ENCODE measurements around the gene ZNF423.

The ZNF423 gene

GRCh38 chr16:49724774-49725173 is 131.1 kb downstream of the ZNF423 start:
- DNase-seq (ENCODE audit: low read depth), result no peak

- DNase-seq (ENCODE audit: low read depth), result no peak
Observed at GRCh38 chr16:49723310-49723709, 132.6 kb downstream of the ZNF423 start.

- DNase-seq (ENCODE audit: low read depth), result no peak
Observed at GRCh38 chr16:49720225-49720624, 135.7 kb downstream of the ZNF423 start.

GRCh38 chr16:49717689-49718088 is 138.2 kb downstream of the ZNF423 start:
- no peak for DNase-seq (ENCODE audit: low read depth)

- no peak for DNase-seq (ENCODE audit: low read depth)
Observed at GRCh38 chr16:49716339-49716934, 139.5 kb downstream of the ZNF423 start.

- DNase-seq (ENCODE audit: low read depth), result no peak
Observed at GRCh38 chr16:49713770-49714169, 142.1 kb downstream of the ZNF423 start.

- no peak for DNase-seq (ENCODE audit: low read depth)
Observed at GRCh38 chr16:49712542-49712941, 143.4 kb downstream of the ZNF423 start.

- no peak for DNase-seq (ENCODE audit: low read depth)
Observed at GRCh38 chr16:49712106-49712505, 143.8 kb downstream of the ZNF423 start.

- DNase-seq (ENCODE audit: low read depth), result no peak
Observed at GRCh38 chr16:49709057-49709456, 146.9 kb downstream of the ZNF423 start.

GRCh38 chr16:49708491-49708890 is 147.4 kb downstream of the ZNF423 start:
- no peak for DNase-seq (ENCODE audit: low read depth)

- DNase-seq (ENCODE audit: low read depth), result no peak
Observed at GRCh38 chr16:49706620-49707355, 149.1 kb downstream of the ZNF423 start.

- DNase-seq (ENCODE audit: low read depth), result no peak
Observed at GRCh38 chr16:49704586-49705155, 151.2 kb downstream of the ZNF423 start.

GRCh38 chr16:49703483-49703882 is 152.4 kb downstream of the ZNF423 start:
- no peak for DNase-seq (ENCODE audit: low read depth)

GRCh38 chr16:49701789-49702494 is 154.0 kb downstream of the ZNF423 start:
- DNase-seq (ENCODE audit: low read depth), result no peak

GRCh38 chr16:49701065-49701685 is 154.7 kb downstream of the ZNF423 start:
- DNase-seq (ENCODE audit: low read depth), result no peak

- no peak for DNase-seq (ENCODE audit: low read depth)
Observed at GRCh38 chr16:49700251-49701064, 155.5 kb downstream of the ZNF423 start.

GRCh38 chr16:49699841-49700175 is 156.1 kb downstream of the ZNF423 start:
- DNase-seq (ENCODE audit: low read depth), result no peak

GRCh38 chr16:49698931-49699840 is 156.7 kb downstream of the ZNF423 start:
- no peak for DNase-seq (ENCODE audit: low read depth)

- no peak for DNase-seq (ENCODE audit: low read depth)
Observed at GRCh38 chr16:49698453-49698815, 157.5 kb downstream of the ZNF423 start.

- DNase-seq (ENCODE audit: low read depth), result no peak
Observed at GRCh38 chr16:49697631-49698452, 158.1 kb downstream of the ZNF423 start.

All from GM04504 (cell line).